GM20431 (cell line): Measurements from ENCODE around the gene HELT.

Source experiments
- in situ Hi-C: fragments of 300-500 bp; cut with MseI, MboI; formaldehyde crosslinking; loops from one replicate; pipeline ENCODE4 v1.15.0; 2020; ENCODE audit warnings: low sequenced_read_pairs; ENCODE audit not compliant: unreplicated experiment

Gene HELT

DNA sequence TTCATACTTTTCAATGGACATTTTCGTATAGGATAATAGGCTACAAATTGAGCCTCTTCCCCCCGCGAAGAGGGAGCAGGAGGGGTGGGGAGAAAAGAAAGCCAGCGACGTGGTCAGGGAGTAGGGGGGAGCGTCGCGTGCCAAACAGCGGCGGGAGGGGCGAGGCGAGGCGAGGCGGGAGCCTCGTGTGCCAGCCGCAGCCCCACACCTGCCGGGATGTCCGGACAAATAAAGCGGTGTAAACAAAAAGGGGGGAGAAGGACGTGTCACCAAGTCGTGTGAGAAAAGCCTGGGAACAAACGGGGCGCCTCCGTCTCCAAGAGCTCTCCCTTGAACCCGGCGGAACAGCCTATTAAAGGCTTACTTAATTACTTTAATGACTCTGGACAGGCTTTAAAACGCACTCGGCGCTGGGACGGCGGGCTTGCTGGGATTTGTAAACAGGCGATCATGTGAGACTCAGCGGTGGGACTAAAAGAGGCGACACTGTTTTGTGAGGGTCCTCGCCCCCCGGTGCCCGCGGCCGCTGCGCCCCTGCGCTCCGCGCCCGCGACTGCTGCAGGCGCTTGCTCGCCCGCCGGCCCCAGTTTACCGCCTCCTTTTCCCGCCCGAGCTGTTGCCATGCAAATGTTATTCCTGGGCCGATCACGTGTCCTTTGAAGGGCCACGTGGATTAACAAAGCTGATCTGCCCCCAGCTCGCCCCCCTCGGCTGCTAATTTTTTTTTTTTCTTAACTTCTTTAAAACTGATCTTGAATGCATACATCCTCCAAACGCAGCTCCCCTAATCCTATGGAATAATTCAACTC lies at the start of gene HELT:
Gene HELT, plus strand, starts transcription at position 527 of the 809 bp plus-strand sequence. CDS start 439 bp downstream, outside the sequence.
- in situ Hi-C loops: no loop called here

GRCh38 chr4:184968784-184969201 lies 49.5 kb upstream of the HELT start:
- in situ Hi-C loops: no loop called here

DNA sequence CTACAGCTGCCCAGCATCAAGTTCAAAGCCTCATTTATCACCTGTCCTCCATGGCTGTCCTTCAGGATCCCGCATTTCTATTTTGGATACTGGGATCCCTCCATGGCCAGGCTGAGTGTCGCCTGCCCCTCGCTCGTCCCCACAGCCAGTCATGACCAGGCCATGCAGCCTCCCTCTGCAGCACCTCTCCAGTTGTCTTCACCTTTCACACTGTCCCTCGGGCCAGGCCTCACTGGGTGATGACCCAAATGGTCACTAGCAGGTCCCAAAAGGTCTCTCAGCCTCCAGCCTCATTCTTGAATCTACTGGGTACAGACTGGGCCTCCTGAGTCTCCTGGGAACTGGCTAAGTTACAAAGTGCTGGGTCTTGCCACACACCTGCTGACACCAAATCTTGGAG lies 48.7 kb upstream of the HELT start:
- in situ Hi-C loops: no loop called here

- in situ Hi-C loops: no loop called here
Observed at GRCh38 chr4:184972991-184973390, 45.3 kb upstream of the HELT start.

DNA sequence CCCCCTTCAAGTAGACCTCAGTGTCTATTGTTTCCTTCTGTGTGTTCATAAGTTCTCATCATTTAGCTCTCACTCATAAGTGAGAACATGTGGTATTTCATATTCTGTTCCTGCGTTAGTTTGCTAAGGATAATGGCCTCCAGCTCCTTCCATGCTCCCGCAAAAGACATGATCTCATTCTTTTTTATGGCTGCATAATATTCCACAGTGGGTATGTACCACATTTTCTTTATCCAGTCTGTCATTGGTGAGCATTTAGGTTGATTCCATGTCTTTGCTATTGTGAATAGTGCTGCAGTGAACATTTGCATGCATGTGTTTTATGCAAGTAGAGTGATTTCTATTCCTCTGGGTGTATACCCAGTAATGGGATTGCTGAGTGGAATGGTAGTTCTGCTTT lies 41.9 kb upstream of the HELT start:
- in situ Hi-C loops: loop anchor here (25.0 kb wide), 1 partner anchor 214 kb away; no protein-coding TSS in a partner anchor

DNA sequence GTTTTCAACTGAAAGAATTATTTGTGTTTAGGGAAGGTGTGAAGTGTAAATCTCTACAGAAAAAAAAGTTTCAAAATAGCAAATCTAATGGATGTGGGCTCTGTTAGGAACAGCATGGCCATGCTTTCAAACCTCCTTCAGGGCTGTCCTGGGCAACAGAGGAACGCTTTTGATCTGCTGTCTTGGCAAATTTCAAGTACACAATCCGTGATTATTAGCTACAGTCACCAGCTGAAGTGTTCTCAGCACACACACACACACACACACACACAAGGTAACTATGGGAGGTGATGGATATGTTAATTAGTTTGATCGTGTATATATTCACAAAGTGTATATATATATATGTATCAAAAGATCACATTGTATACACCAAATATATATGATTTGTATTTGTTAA lies 40.5 kb upstream of the HELT start:
- in situ Hi-C loops: loop anchor here (25.0 kb wide), 1 partner anchor 215 kb away; no protein-coding TSS in a partner anchor

GRCh38 chr4:184978211-184978610 lies 40.1 kb upstream of the HELT start:
- in situ Hi-C loops: loop anchor here (25.0 kb wide), 1 partner anchor 216 kb away; no protein-coding TSS in a partner anchor

GRCh38 chr4:184979461-184980124 lies 38.7 kb upstream of the HELT start:
- in situ Hi-C loops: loop anchor here (25.0 kb wide), 1 partner anchor 217 kb away; no protein-coding TSS in a partner anchor

DNA sequence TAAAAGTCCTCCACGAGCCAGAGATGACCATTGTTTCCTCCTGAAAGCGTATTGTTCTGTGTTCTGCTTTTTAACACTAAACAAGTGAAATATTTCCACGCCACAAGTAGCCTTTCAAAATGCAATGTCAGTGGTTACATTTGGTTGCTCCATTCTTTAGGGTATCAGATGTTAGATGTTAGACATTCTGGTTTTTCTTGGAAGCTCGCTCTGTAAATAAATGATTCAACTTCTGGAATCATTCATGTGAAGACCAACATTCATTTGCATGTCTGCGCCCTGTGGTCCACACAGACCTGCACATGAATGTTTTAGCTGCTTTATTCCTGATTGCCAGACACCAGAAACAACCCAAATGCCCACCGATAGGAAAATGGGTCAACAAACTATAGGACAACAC lies 38.0 kb upstream of the HELT start:
- in situ Hi-C loops: loop anchor here (25.0 kb wide), 1 partner anchor 218 kb away; no protein-coding TSS in a partner anchor

DNA sequence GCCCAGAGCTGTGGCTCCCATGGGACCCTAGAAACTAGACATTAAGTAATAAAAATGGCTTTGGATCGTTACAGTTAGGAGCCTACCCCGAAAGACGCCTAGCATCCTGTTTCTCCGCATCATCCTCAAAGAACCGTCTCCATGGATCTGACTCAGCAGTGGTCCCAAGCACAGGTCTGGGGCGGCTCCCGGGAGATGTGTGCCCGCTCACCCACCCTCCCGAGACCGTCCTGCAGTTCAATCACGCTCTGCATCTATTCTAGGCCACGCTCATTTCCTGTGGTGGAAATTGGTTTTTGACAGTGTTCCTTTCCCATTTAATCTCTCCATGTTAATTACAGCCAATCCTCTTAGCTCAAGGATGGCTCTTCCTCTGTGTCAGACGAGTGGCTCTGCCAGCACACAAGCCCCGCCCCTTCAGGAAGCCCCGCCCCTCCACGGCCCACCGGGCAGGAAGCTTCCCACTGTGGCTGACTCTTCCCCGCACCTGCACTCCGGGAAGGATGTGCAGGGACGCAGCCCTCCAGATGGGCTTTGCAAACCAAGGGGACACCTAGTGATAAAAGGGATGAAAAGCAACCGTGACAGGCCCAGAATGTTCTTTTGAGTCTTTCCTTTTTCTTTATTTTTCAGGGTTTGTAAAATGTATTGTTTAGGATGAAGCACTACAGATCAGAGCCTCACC lies 34.5 kb upstream of the HELT start:
- in situ Hi-C loops: loop anchor here (25.0 kb wide), 1 partner anchor 222 kb away; no protein-coding TSS in a partner anchor

- in situ Hi-C loops: loop anchor here (25.0 kb wide), 1 partner anchor 225 kb away; no protein-coding TSS in a partner anchor
Observed at GRCh38 chr4:184987493-184988031, 30.7 kb upstream of the HELT start.

DNA sequence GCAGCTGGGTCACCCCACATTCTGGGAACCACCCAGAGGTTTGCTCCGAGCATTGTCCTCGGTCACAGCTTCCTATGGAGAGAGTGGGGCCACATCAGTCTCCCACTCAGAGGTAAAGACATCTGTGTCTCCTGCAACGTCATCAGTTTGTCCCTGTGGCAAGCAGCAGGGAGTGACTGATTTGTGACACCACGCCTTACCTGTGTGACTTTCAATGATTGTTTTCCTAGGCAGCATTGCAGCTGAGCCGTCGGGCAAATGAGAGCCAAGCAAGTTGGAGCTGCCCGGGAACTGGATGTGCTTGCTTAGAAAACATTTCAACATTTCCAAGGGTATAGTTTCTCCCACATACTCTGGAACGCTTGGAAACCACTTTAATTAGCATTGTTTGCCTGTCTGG lies 29.7 kb upstream of the HELT start:
- in situ Hi-C loops: loop anchor here (25.0 kb wide), 1 partner anchor 226 kb away; no protein-coding TSS in a partner anchor

- in situ Hi-C loops: loop anchor here (25.0 kb wide), 1 partner anchor 227 kb away; no protein-coding TSS in a partner anchor
Observed at GRCh38 chr4:184989283-184989682, 29.0 kb upstream of the HELT start.

DNA sequence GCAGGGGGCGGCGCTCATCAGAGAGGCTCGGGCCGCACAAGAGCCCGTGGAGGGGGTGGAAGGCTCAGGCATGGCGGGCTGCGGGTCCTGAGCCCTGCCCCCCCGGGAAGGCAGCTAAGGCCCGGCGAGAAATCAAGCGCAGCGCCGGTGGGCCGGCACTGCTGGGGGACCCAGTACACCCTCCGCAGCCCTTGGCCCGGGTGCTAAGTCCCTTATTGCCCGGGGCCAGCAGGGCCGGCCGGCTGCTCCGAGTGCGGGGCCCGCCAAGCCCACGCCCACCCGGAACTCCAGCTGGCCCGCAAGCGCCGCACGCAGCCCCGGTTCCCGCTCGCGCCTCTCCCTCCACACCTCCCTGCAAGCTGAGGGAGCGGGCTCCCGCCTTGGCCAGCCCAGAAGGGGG lies 28.2 kb upstream of the HELT start:
- in situ Hi-C loops: loop anchor here (25.0 kb wide), 1 partner anchor 228 kb away; no protein-coding TSS in a partner anchor

- in situ Hi-C loops: loop anchor here (25.0 kb wide), 1 partner anchor 230 kb away; no protein-coding TSS in a partner anchor
Observed at GRCh38 chr4:184991860-184992259, 26.4 kb upstream of the HELT start.

- in situ Hi-C loops: loop anchor here (25.0 kb wide), 1 partner anchor 230 kb away; no protein-coding TSS in a partner anchor
Observed at GRCh38 chr4:184992422-184992821, 25.9 kb upstream of the HELT start.

DNA sequence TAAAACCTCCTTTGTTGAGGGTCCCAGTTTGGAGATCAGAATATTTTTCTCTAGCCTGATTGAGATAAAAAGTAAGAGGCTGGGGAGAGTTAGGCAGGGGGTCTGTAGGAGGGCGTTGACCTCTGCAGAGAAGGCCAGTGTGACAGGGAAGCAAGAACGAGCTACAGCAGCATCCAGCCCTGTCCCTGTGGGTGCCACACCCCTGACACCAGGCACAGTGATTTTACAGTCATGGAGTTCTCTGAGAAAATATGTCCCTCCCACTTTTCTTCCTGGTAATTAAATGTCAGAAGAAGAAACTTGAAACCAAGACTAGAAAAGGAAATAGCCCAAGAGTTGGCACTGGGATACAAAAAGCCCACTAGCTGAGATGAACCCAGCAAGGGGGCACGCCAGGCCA lies 25.0 kb upstream of the HELT start:
- in situ Hi-C loops: loop anchor here (25.0 kb wide), 1 partner anchor 231 kb away; no protein-coding TSS in a partner anchor

- in situ Hi-C loops: loop anchor here (25.0 kb wide), 1 partner anchor 232 kb away; no protein-coding TSS in a partner anchor
Observed at GRCh38 chr4:184994010-184994622, 24.2 kb upstream of the HELT start.

DNA sequence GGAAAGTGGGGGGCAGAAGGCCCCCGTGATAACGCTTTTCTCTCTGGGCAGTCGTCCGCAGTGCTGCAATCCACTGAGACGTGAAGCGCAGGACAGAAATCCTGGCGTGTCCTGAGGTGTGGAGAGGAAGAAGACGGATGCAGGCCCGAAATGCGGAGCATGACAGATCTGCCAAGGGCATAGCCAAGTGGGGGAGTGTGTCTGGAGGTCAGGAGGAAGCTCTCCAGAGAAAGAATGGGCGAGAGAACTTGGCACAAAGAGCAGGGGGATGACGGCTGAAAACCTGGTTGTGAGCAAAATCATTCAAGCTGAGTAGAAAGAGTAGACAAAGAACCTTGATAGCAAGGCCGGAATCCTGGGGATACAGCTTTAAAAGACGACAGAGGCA lies 23.7 kb upstream of the HELT start:
- in situ Hi-C loops: loop anchor here (25.0 kb wide), 1 partner anchor 232 kb away; no protein-coding TSS in a partner anchor
